ENCODE measurements around the gene UBXN11.

DNA sequence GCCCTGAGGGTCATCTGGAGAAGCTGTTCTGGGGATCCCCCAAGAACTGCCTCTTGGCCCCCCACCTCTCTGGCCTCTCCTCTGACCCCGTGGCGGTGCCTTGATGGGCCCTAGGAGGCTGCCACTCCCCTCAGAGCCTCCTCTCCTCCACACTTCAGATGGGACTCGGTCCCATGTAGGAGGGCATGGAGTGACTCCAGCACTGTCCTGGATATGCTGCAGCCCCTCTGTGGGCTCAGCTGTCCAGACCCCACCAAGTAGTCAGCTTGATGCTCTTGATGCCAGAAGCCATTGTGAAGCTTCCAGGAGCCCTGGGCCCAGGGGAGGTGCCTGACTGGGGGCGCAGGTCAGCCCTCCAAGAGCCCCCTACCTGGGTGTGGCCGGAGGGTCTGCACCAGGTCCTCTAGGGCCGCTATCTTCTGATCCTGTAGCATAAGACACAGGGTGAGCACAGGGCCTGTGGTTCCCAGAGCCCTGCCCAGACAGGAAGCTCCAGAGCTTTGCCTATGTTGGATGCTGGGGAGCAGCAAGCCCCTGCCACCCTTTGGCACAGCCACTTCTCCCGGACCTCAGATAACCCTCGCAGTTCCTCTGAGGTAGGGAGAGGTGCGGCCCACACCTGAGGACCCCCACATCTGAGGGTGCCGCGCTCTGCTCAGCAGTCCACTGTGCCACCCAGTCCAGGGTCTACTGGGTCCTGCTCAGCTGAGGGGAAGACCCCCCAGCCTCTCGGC is 9.2 kb downstream of the UBXN11 start:
- TF ChIP-seq CTCF (IDR thresholded peaks at IDR 0.05) (no peak), POLR2A (IDR thresholded peaks at IDR 0.05) (no peak)
